Measurements from ENCODE around the gene BAAT. TPM values are rescaled to one million over a fixed set of nuclear protein-coding genes. Genes with fewer than 3 reads are reported as not detected.

The BAAT gene
- total RNA-seq, 3 donors from 2014 or later (not counting 1 experiment from before 2014, with no cell fraction given) = not detected

Other genes with a start within 250 kb of the BAAT start
- 1 to 10 TPM; 4.4 to 5.9 (median 5.1) TPM for gene MRPL50, start 13.6 kb upstream of the BAAT start, total RNA-seq
- 10 to 100 TPM in 1 of 3 donors, 1 to 10 TPM in 2; 6.7 to 11.3 (median 8.7) TPM for gene ZNF189, start 13.8 kb upstream of the BAAT start, total RNA-seq
- not detected for gene ALDOB, start 50.8 kb upstream of the BAAT start, total RNA-seq
- 10 to 100 TPM; 35.5 to 44.2 (median 42.5) TPM for gene RNF20, start 148.8 kb upstream of the BAAT start, total RNA-seq
- not detected for gene PPP3R2, start 210.0 kb upstream of the BAAT start, total RNA-seq